HepG2 (cell line): Measurements from ENCODE around the gene MYH10.

Experiments used
- BHLHE40 ChIP-seq: IDR thresholded peaks from 2 replicates; pipeline ENCODE4 v1.6.1; 2011; ENCODE audit warnings: low read length, improper control_type of control experiment
- CEBPG ChIP-seq: IDR thresholded peaks from 2 replicates; pipeline ENCODE4 v1.6.1; 2016
- CREB1 ChIP-seq, 2 experiments: fragments of 450-650 bp in 1 of 2; IDR thresholded peaks; 2 replicates each; pipeline ENCODE4 v1.6.1; 2016 to 2017; ENCODE audit warnings: control low read depth in 1 of 2, mild to moderate bottlenecking in 1 of 2, missing compliant biosample characterization in 1 of 2, missing genetic modification characterization in 1 of 2
- JUNB ChIP-seq: sonication (generic); formaldehyde crosslinking; IDR thresholded peaks from 2 replicates; pipeline ENCODE4 v1.8.0; 2022; ENCODE audit warnings: missing genetic modification reagents, mild to moderate bottlenecking, borderline replicate concordance
- MXD4 ChIP-seq: IDR thresholded peaks from 2 replicates; pipeline ENCODE4 v1.6.1; 2016; ENCODE audit warnings: mild to moderate bottlenecking, missing biosample characterization, missing genetic modification reagents
- STAG1 ChIP-seq: sonication (generic); formaldehyde crosslinking; IDR thresholded peaks from 2 replicates; pipeline ENCODE4 v1.4.0; 2020; ENCODE audit warnings: missing genetic modification reagents
- ZMYM2 ChIP-seq: sonication (generic); formaldehyde crosslinking; IDR thresholded peaks from 2 replicates; pipeline ENCODE4 v1.8.0; 2022; ENCODE audit warnings: mild to moderate bottlenecking, missing genetic modification reagents
- ZNF484 ChIP-seq: sonication (generic); formaldehyde crosslinking; IDR thresholded peaks from 2 replicates; pipeline ENCODE4 v1.5.1; 2020; ENCODE audit warnings: mild to moderate bottlenecking, low read depth, missing genetic modification reagents, borderline replicate concordance
- ZNF567 ChIP-seq: sonication (generic); formaldehyde crosslinking; IDR thresholded peaks from 2 replicates; pipeline ENCODE4 v1.8.1; 2023; ENCODE audit warnings: mild to moderate bottlenecking, missing genetic modification reagents, borderline replicate concordance
- TF ChIP-seq, protein P1 (sequence below): sonication (generic); formaldehyde crosslinking; IDR thresholded peaks from 2 replicates; pipeline ENCODE4 v1.4.0; 2020; ENCODE audit warnings: missing genetic modification reagents, borderline replicate concordance
- TF ChIP-seq, protein P2 (sequence below): IDR thresholded peaks from 2 replicates; pipeline ENCODE4 v1.6.1; 2016; ENCODE audit warnings: control low read depth
- TF ChIP-seq, protein P3 (sequence below): IDR thresholded peaks from 2 replicates; pipeline ENCODE4 v1.6.1; 2016; ENCODE audit warnings: low read depth, missing genetic modification reagents, missing compliant biosample characterization
- TF ChIP-seq, protein P4 (sequence below), 2 experiments: sonication (generic) in 1 of 2; formaldehyde crosslinking in 1 of 2; IDR thresholded peaks; 2 replicates each; pipeline versions ENCODE4 v1.6.1 to v1.9.0; 2014 to 2022; ENCODE audit warnings: antibody characterized with exemption in 1 of 2, borderline replicate concordance in 1 of 2, inconsistent platforms in 1 of 2, low read depth in 1 of 2, missing genetic modification reagents in 1 of 2

DNA sequence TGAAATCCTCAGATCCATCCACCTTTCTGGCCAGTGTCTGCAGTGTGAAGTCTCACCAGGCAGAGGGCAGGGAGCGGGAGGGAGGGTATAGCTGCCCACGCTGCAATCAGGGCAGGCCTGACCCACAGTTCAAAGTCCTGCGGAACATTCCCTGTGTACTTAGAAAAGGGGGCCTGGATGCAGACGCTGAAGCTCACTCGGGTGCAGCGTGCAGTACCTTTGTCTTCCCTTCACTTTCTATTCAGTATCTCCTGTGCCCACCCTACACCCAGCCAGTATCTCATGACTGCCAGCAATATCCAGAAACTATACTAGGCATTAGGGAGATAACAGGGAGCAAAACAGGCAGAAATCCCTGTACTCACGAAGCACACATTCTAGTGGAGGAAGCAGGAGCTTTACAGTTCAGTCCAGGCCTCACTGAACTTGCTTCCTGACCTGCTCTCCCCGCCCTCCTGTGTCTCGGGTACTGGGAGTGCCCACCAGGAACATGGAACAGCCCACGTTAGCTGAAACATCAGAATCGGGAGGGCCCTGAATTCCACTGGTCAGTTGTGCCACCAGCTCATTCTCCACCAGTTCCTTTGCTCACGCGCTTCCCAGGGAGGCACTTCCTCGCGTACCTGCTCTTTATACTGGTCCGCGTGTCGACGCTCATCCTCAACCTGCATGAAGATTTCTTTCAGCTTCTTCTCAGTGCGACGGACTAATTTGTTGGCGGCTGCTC, 152.6 kb downstream of the MYH10 start:
- TF ChIP-seq, protein P1, sequence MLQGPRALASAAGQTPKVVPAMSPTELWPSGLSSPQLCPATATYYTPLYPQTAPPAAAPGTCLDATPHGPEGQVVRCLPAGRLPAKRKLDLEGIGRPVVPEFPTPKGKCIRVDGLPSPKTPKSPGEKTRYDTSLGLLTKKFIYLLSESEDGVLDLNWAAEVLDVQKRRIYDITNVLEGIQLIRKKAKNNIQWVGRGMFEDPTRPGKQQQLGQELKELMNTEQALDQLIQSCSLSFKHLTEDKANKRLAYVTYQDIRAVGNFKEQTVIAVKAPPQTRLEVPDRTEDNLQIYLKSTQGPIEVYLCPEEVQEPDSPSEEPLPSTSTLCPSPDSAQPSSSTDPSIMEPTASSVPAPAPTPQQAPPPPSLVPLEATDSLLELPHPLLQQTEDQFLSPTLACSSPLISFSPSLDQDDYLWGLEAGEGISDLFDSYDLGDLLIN (CRISPR knock-in tag) = no peak
- TF ChIP-seq, protein P2, sequence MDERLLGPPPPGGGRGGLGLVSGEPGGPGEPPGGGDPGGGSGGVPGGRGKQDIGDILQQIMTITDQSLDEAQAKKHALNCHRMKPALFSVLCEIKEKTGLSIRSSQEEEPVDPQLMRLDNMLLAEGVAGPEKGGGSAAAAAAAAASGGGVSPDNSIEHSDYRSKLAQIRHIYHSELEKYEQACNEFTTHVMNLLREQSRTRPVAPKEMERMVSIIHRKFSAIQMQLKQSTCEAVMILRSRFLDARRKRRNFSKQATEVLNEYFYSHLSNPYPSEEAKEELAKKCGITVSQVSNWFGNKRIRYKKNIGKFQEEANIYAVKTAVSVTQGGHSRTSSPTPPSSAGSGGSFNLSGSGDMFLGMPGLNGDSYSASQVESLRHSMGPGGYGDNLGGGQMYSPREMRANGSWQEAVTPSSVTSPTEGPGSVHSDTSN (CRISPR knock-in tag) = no peak
- no peak for TF ChIP-seq ZNF567
- TF ChIP-seq, protein P3, sequence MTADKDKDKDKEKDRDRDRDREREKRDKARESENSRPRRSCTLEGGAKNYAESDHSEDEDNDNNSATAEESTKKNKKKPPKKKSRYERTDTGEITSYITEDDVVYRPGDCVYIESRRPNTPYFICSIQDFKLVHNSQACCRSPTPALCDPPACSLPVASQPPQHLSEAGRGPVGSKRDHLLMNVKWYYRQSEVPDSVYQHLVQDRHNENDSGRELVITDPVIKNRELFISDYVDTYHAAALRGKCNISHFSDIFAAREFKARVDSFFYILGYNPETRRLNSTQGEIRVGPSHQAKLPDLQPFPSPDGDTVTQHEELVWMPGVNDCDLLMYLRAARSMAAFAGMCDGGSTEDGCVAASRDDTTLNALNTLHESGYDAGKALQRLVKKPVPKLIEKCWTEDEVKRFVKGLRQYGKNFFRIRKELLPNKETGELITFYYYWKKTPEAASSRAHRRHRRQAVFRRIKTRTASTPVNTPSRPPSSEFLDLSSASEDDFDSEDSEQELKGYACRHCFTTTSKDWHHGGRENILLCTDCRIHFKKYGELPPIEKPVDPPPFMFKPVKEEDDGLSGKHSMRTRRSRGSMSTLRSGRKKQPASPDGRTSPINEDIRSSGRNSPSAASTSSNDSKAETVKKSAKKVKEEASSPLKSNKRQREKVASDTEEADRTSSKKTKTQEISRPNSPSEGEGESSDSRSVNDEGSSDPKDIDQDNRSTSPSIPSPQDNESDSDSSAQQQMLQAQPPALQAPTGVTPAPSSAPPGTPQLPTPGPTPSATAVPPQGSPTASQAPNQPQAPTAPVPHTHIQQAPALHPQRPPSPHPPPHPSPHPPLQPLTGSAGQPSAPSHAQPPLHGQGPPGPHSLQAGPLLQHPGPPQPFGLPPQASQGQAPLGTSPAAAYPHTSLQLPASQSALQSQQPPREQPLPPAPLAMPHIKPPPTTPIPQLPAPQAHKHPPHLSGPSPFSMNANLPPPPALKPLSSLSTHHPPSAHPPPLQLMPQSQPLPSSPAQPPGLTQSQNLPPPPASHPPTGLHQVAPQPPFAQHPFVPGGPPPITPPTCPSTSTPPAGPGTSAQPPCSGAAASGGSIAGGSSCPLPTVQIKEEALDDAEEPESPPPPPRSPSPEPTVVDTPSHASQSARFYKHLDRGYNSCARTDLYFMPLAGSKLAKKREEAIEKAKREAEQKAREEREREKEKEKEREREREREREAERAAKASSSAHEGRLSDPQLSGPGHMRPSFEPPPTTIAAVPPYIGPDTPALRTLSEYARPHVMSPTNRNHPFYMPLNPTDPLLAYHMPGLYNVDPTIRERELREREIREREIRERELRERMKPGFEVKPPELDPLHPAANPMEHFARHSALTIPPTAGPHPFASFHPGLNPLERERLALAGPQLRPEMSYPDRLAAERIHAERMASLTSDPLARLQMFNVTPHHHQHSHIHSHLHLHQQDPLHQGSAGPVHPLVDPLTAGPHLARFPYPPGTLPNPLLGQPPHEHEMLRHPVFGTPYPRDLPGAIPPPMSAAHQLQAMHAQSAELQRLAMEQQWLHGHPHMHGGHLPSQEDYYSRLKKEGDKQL (CRISPR knock-in tag) = no peak
- TF ChIP-seq MXD4 = no peak
- no peak for TF ChIP-seq CEBPG (CRISPR knock-in tag)
- no peak for TF ChIP-seq ZNF484 (CRISPR knock-in tag)
- TF ChIP-seq, protein P4, sequence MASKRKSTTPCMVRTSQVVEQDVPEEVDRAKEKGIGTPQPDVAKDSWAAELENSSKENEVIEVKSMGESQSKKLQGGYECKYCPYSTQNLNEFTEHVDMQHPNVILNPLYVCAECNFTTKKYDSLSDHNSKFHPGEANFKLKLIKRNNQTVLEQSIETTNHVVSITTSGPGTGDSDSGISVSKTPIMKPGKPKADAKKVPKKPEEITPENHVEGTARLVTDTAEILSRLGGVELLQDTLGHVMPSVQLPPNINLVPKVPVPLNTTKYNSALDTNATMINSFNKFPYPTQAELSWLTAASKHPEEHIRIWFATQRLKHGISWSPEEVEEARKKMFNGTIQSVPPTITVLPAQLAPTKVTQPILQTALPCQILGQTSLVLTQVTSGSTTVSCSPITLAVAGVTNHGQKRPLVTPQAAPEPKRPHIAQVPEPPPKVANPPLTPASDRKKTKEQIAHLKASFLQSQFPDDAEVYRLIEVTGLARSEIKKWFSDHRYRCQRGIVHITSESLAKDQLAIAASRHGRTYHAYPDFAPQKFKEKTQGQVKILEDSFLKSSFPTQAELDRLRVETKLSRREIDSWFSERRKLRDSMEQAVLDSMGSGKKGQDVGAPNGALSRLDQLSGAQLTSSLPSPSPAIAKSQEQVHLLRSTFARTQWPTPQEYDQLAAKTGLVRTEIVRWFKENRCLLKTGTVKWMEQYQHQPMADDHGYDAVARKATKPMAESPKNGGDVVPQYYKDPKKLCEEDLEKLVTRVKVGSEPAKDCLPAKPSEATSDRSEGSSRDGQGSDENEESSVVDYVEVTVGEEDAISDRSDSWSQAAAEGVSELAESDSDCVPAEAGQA (IDR thresholded peaks at IDR 0.05; ENCODE audit: low read depth) = no peak
- TF ChIP-seq, protein P4 (CRISPR knock-in tag; IDR thresholded peaks at IDR 0.05; ENCODE audit: borderline replicate concordance) = no peak
- TF ChIP-seq ZMYM2 = no peak
- no peak for TF ChIP-seq JUNB
- no peak for TF ChIP-seq BHLHE40
- TF ChIP-seq CREB1 (IDR thresholded peaks at IDR 0.05) = no peak
- TF ChIP-seq CREB1 (CRISPR knock-in tag; IDR thresholded peaks at IDR 0.05) = no peak
- TF ChIP-seq STAG1 (CRISPR knock-in tag) = no peak
